ENCODE measurements around the gene PPM1L.

Gene PPM1L

GRCh38 chr3:160874736-160875135 is 118.7 kb downstream of the PPM1L start:
- H3K9ac ChIP-seq (ENCODE audit: low read length), result no peak overlapping the region
- H3K36me3 ChIP-seq (ENCODE audit: insufficient read depth, low read length), result no peaks in the 10 kb centered on the region
- no peaks in the 10 kb centered on the region for H3K79me2 ChIP-seq (ENCODE audit: insufficient read depth, low read length)
- no peaks in the 10 kb centered on the region for H3K4me1 ChIP-seq (ENCODE audit: insufficient read depth, low read length, severe bottlenecking)
- no peaks in the 10 kb centered on the region for H3F3A ChIP-seq (ENCODE audit: insufficient read depth, low read length)
- H3K9me3 ChIP-seq (ENCODE audit: low read length), result no peaks in the 10 kb centered on the region
- no peaks in the 10 kb centered on the region for H3K27me3 ChIP-seq (ENCODE audit: insufficient read depth, low read length)
- H4K20me1 ChIP-seq (ENCODE audit: insufficient read depth, low read length), result no peaks in the 10 kb centered on the region
- no peak overlapping the region for H3K27ac ChIP-seq (ENCODE audit: low read depth, low read length, poor library complexity, severe bottlenecking)
- TF ChIP-seq CTCF (IDR thresholded peaks at IDR 0.05; ENCODE audit: low read length), result no peak
- no peak for TF ChIP-seq EZH2 (IDR thresholded peaks at IDR 0.05; ENCODE audit: borderline replicate concordance, low read length)
- no peak overlapping the region for H3K4me3 ChIP-seq (ENCODE audit: low read depth, low read length, poor library complexity, severe bottlenecking)
- no peak overlapping the region for H2AFZ ChIP-seq (ENCODE audit: low read length)
- no peaks in the 10 kb centered on the region for H3K9me2 ChIP-seq (ENCODE audit: low read depth, low read length)
- H3K4me2 ChIP-seq (ENCODE audit: low read length), result no peak overlapping the region

- Histone ChIP-seq H3K9ac (ENCODE audit: low read length) (no peak overlapping the region), H3K79me2 (ENCODE audit: insufficient read depth, low read length) (no peaks in the 10 kb centered on the region), H3K4me3 (ENCODE audit: low read depth, low read length, poor library complexity, severe bottlenecking) (no peak overlapping the region), H3K4me2 (ENCODE audit: low read length) (no peak overlapping the region), H3F3A (ENCODE audit: insufficient read depth, low read length) (no peaks in the 10 kb centered on the region), H3K27me3 (ENCODE audit: insufficient read depth, low read length) (no peaks in the 10 kb centered on the region), H3K36me3 (ENCODE audit: insufficient read depth, low read length) (no peaks in the 10 kb centered on the region), H2AFZ (ENCODE audit: low read length) (no peak overlapping the region), H3K27ac (ENCODE audit: low read depth, low read length, poor library complexity, severe bottlenecking) (no peak overlapping the region), H3K9me3 (ENCODE audit: low read length) (no peaks in the 10 kb centered on the region), H4K20me1 (ENCODE audit: insufficient read depth, low read length) (no peaks in the 10 kb centered on the region), H3K9me2 (ENCODE audit: low read depth, low read length) (no peaks in the 10 kb centered on the region), H3K4me1 (ENCODE audit: insufficient read depth, low read length, severe bottlenecking) (no peaks in the 10 kb centered on the region)
- TF ChIP-seq EZH2 (IDR thresholded peaks at IDR 0.05; ENCODE audit: borderline replicate concordance, low read length), result no peak
- TF ChIP-seq CTCF (IDR thresholded peaks at IDR 0.05; ENCODE audit: low read length), result no peak
Observed at GRCh38 chr3:160876643-160877042, 120.6 kb downstream of the PPM1L start.

- H3K9me2 ChIP-seq (ENCODE audit: low read depth, low read length), result no peaks in the 10 kb centered on the region
- H4K20me1 ChIP-seq (ENCODE audit: insufficient read depth, low read length), result no peaks in the 10 kb centered on the region
- H3K9me3 ChIP-seq (ENCODE audit: low read length), result no peaks in the 10 kb centered on the region
- no peak overlapping the region for H3K4me2 ChIP-seq (ENCODE audit: low read length)
- no peak overlapping the region for H3K9ac ChIP-seq (ENCODE audit: low read length)
- no peak overlapping the region for H3K27ac ChIP-seq (ENCODE audit: low read depth, low read length, poor library complexity, severe bottlenecking)
- no peaks in the 10 kb centered on the region for H3K79me2 ChIP-seq (ENCODE audit: insufficient read depth, low read length)
- no peak for TF ChIP-seq EZH2 (IDR thresholded peaks at IDR 0.05; ENCODE audit: borderline replicate concordance, low read length)
- TF ChIP-seq CTCF (IDR thresholded peaks at IDR 0.05; ENCODE audit: low read length), result no peak
- no peaks in the 10 kb centered on the region for H3K4me1 ChIP-seq (ENCODE audit: insufficient read depth, low read length, severe bottlenecking)
- H3K36me3 ChIP-seq (ENCODE audit: insufficient read depth, low read length), result no peaks in the 10 kb centered on the region
- H2AFZ ChIP-seq (ENCODE audit: low read length), result no peak overlapping the region
- H3K4me3 ChIP-seq (ENCODE audit: low read depth, low read length, poor library complexity, severe bottlenecking), result no peak overlapping the region
- no peaks in the 10 kb centered on the region for H3K27me3 ChIP-seq (ENCODE audit: insufficient read depth, low read length)
- H3F3A ChIP-seq (ENCODE audit: insufficient read depth, low read length), result no peaks in the 10 kb centered on the region
Observed at GRCh38 chr3:160879859-160880258, 123.8 kb downstream of the PPM1L start.
